Mucosa of stomach (tissue), 1 donor: ENCODE data around the gene MALT1.

Experiments used
- H3K27me3 ChIP-seq: one replicate; pipeline ENCODE4 v1.7.0; 2013; ENCODE audit warnings: mild to moderate bottlenecking, low read length; ENCODE audit not compliant: control insufficient read depth, insufficient read depth
- H3K36me3 ChIP-seq: one replicate; pipeline ENCODE4 v1.7.0; 2013; ENCODE audit warnings: low read length; ENCODE audit not compliant: control insufficient read depth, insufficient read depth
- H3K4me1 ChIP-seq: one replicate; pipeline ENCODE4 v1.7.0; 2013; ENCODE audit warnings: mild to moderate bottlenecking, low read length; ENCODE audit not compliant: control insufficient read depth, insufficient read depth
- H3K4me3 ChIP-seq: one replicate; pipeline ENCODE4 v1.7.0; 2013; ENCODE audit warnings: low read length
- H3K9ac ChIP-seq: one replicate; pipeline ENCODE4 v1.7.0; 2013; ENCODE audit warnings: mild to moderate bottlenecking, low read length, moderate library complexity
- H3K9me3 ChIP-seq: one replicate; pipeline ENCODE4 v1.7.0; 2013; ENCODE audit warnings: mild to moderate bottlenecking, low read length, moderate library complexity; ENCODE audit not compliant: control insufficient read depth
- donor health status: Pancreatic carcinoma.

The MALT1 gene

DNA sequence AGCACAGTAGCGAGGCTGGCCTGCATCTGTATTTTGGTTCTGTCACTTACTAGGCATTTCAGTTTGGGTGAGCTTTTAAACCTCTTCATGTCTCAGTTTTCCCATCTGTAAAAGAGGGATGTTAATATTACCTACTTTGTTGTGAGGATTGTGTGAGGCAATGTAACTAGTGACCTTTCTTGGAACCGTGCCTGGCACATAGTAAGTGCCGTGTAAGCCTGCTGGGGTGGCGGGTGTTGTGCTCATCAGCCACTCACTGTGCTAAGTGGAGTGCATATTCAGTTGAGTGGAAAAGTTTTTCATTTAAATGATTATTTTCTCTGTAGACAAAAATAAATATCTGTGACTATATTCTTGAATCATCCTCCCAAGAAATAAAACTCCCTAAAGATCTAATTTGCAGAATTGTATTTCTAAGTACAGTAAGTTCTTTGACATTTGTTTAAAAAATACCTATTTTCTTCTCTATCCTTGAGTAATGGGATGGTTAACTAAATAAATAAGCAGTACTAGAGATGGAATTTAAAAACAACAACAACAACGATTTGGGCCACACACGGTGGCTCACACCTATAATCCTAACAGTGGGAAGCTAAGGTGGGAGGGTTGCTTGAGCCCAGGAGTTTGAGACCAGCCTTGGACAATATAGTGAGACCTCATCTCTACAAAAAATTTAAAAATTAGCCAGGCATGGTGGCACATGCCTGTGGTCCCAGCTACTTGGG is 56.7 kb downstream of the MALT1 start:
- Histone ChIP-seq H3K9ac (no peak overlapping the region), H3K27me3 (no peaks in the 10 kb centered on the region), H3K9me3 (no peaks in the 10 kb centered on the region), H3K4me1 (no peaks in the 10 kb centered on the region), H3K36me3 (no peaks in the 10 kb centered on the region), H3K4me3 (no peak overlapping the region)

DNA sequence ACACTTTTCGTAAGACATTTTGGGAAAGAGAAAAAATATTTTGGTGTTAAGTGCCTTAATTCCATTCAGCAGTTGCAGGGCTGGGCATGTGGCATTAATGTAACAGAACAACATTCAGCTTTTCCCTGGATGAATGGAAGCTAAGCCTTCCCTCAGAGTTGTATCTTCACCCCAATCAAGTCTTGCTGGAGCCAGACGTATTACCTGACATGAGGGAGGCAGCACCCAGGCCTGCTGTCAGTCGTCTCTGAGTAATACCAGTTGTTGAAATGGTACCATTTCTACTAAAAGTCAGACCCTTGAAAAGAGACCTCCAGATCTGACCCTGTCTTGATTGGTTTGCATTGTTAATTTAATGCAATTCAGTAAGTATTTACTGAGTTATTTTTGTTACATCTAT is 57.5 kb downstream of the MALT1 start:
- H3K4me1 ChIP-seq, result no peaks in the 10 kb centered on the region
- no peaks in the 10 kb centered on the region for H3K27me3 ChIP-seq
- no peaks in the 10 kb centered on the region for H3K36me3 ChIP-seq
- H3K9me3 ChIP-seq, result no peaks in the 10 kb centered on the region
- H3K9ac ChIP-seq, result no peak overlapping the region
- no peak overlapping the region for H3K4me3 ChIP-seq

DNA sequence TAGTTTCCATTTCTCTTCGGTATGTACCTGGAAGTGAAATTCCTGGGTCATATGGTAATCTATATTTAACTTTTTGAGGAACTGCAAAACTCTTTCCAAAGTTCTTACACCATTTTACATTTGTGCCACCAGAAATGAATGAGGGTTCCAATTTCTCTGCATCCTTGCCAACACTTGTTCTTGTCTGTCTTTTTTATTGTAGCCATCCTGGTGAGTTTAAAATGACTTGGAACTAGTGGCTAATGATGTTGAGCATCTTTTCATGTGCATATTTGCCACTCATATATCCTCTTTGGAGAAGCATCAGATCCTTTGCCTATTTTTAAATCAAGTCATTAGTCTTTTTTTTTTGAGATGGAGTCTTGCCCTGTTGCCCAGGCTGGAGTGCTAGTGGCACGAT is 59.4 kb downstream of the MALT1 start:
- Histone ChIP-seq H3K4me1 (no peaks in the 10 kb centered on the region), H3K36me3 (no peaks in the 10 kb centered on the region), H3K9ac (no peak overlapping the region), H3K4me3 (no peak overlapping the region), H3K9me3 (no peaks in the 10 kb centered on the region), H3K27me3 (no peaks in the 10 kb centered on the region)

DNA sequence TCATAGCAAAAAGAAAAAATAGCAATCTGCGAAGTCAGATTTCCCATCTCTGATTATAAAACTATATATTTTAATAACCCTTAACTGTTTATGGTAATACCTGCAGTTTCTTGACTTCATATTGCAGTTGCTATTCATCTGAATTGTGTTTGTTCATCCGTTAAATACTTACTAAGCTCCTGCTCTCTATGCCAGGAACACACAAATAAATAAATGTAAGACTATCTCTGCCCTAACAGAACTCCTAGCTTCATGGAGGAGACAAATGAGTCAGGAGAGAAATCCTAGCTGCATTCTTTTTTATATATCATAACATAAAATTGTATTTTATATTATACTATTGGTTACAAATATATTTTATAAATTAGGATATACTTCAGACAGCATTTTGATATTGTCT is 61.2 kb downstream of the MALT1 start:
- H3K27me3 ChIP-seq, result no peaks in the 10 kb centered on the region
- no peaks in the 10 kb centered on the region for H3K36me3 ChIP-seq
- no peaks in the 10 kb centered on the region for H3K9me3 ChIP-seq
- H3K4me1 ChIP-seq, result no peaks in the 10 kb centered on the region
- no peak overlapping the region for H3K4me3 ChIP-seq
- H3K9ac ChIP-seq, result no peak overlapping the region

DNA sequence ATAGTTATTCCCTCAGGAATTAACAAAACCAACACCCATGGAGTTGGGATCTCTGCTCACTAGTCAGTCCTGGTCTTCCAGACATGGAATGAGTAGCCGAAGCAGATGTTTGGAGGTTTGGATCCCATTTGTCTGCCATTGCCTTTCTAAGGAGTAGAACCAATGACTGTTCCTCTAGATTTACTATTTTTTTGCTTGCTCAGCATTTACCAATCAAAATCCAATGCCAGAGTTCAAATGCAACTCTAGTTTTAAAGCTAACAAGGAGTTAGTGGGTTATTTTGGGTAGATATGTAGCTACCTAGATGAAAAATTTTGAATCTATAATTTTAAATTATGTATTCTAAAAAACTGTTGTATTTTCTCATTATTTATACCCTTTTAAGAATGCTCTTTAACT is 62.6 kb downstream of the MALT1 start:
- Histone ChIP-seq H3K36me3 (no peaks in the 10 kb centered on the region), H3K9ac (no peak overlapping the region), H3K9me3 (no peaks in the 10 kb centered on the region), H3K4me1 (no peaks in the 10 kb centered on the region), H3K27me3 (no peaks in the 10 kb centered on the region), H3K4me3 (no peak overlapping the region)

DNA sequence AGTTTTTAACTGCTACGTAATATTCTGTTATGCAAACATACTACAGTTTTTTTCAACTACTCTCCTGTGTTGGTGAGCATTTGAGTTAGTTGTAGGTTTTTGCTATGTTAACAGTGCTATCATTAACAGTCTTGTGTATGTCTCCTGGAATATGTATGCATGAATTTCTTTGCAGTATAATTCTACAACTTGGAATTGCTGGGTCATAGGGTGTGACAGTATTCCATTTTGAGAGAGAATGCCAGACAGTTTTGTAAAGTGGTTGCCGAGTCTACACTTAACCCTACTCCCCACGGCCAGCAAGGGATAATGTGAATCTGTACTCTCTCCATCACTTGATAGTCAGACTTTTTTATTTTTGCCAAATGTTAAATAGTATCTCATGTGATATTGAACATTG is 67.1 kb downstream of the MALT1 start:
- Histone ChIP-seq H3K9me3 (no peaks in the 10 kb centered on the region), H3K4me1 (no peaks in the 10 kb centered on the region), H3K9ac (no peak overlapping the region), H3K4me3 (no peak overlapping the region), H3K36me3 (no peaks in the 10 kb centered on the region), H3K27me3 (no peaks in the 10 kb centered on the region)

DNA sequence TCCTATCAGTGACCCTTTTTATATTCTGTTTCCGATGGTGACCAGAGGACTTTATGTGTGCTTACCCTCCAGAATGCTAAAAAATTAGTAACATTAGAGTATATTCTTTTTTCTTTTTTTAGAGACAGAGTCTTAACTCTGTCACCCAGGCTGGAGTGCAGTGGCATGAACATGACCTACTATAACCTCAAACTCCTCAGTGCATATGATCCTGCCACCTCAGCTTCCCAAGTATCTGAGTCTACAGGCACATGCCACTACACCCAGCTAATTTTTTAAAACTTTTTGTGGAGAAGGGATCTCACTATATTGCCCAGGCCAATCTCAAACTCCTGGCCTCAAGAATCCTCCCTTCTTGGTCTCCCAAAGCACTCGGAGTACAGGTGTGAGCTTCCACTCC is 74.6 kb downstream of the MALT1 start:
- H3K36me3 ChIP-seq, result no peaks in the 10 kb centered on the region
- H3K4me3 ChIP-seq, result no peak overlapping the region
- H3K9ac ChIP-seq, result no peak overlapping the region
- no peaks in the 10 kb centered on the region for H3K27me3 ChIP-seq
- no peaks in the 10 kb centered on the region for H3K4me1 ChIP-seq
- no peaks in the 10 kb centered on the region for H3K9me3 ChIP-seq

DNA sequence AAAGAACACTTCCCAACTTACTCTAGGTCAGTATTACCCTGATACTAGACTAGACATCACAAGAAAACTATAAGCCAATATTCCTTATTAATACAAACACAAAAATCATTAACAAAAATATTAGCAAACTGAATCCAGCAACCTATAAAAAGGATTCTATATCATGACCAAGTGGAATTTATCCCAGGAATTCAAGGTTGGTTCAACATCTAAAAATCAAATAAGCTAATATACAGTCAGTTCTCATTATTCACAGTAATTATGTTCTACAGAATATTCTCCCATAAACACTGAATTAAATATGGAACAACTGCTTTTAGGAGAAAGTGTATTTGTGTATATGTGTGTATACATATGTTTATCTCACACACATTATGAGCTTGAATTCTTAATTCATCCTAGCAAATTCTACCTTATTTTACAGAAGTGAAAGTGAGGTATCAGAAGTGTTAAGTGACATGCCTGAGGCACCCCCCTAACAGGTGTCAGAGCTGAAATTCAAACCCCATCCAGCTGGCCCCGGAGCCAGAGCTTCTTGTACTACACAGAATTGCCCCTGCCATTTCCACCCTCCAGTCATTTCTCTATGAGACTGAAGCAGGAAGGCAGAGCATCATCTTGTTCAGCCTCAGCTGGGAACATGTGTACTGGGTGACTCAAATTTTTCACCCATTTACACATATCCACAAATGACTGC is 77.8 kb downstream of the MALT1 start:
- H3K4me1 ChIP-seq, result no peaks in the 10 kb centered on the region
- H3K9me3 ChIP-seq, result no peaks in the 10 kb centered on the region
- H3K4me3 ChIP-seq, result no peak overlapping the region
- H3K27me3 ChIP-seq, result no peaks in the 10 kb centered on the region
- H3K36me3 ChIP-seq, result no peaks in the 10 kb centered on the region
- no peak overlapping the region for H3K9ac ChIP-seq

DNA sequence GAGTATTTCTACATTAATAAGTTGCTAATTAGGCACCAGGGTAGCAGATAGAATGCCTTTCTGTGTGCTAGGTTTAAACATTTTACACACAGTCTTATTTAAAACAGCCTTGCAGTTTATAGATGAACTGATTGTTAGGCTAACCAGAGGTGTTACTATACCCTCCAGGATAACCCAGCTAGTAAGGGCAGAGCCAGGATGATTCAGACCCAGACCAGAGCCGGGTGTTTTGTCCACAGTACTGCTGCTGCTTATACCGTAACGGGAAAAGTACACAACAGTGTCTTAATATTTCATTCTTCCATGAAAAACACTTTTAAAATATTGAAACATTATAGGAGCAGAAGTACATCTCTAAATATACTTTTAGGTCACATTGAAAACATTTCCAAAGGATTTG is 82.7 kb downstream of the MALT1 start:
- Histone ChIP-seq H3K4me1 (no peaks in the 10 kb centered on the region), H3K36me3 (no peaks in the 10 kb centered on the region), H3K27me3 (peaks cover 7% of the 10 kb centered on the region), H3K9ac (no peak overlapping the region), H3K9me3 (no peaks in the 10 kb centered on the region), H3K4me3 (no peak overlapping the region)

DNA sequence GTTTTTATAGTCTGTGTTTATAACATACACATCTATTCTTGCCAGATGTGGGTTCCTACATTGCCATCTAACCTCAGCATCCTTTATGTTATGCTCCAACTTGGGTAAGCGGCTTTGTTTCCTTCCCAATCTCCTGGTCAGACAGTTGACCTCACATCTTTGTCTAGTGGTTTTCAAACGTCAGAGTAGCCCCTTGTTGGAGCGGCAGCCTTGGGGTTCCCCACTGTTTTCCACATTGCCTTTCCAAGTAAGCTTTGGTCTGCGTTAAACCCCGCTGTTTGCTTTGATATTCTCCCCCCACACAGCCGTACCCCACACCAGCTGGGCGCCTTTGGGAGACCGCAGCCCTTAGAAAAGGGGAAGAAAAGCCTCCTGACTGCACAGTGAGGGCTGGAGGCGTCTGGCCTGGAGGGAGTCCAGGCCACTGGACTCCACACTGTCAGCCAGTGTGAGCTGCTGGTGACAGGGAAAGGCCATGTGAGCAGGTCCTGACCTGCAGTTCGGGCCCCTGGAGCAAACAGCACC is 83.3 kb downstream of the MALT1 start:
- Histone ChIP-seq H3K4me3 (no peak overlapping the region), H3K9ac (no peak overlapping the region), H3K36me3 (no peaks in the 10 kb centered on the region), H3K4me1 (no peaks in the 10 kb centered on the region), H3K27me3 (peaks cover 7% of the 10 kb centered on the region), H3K9me3 (no peaks in the 10 kb centered on the region)

DNA sequence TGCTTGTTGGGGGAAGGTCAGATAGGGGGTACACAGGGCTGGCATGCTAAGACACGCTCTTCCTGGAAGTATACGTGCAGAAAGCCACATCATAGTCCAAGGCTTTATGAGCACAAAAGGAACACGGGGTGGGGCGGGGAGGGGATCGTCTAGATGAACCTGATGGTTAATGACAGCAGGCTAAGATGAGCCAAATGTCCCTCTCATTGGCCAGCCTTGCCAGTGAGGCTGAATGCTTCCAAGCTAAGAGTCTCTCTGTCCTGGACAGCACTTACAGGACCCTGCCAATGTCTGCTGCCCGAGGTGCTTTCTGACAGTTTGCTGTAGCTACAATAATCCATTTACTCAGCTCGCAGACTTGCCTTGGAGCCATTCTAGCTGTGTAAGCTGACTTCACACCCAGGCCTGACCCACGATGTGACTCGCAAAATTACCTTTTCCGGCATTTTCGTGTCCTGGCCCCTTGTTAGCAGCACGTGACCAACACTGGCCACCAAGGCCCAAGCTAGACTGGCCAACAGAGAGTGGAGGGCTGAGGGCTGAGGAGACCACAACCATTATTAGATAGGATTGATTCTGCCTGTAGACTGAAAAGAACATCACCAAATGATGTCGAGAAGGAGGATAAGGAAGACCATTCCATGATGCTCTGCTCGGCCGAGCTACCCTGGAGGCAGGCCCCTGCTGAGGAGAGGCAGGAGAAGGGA is 84.2 kb downstream of the MALT1 start:
- Histone ChIP-seq H3K9me3 (no peaks in the 10 kb centered on the region), H3K36me3 (no peaks in the 10 kb centered on the region), H3K27me3 (peaks cover 7% of the 10 kb centered on the region), H3K4me3 (no peak overlapping the region), H3K4me1 (no peaks in the 10 kb centered on the region), H3K9ac (no peak overlapping the region)

DNA sequence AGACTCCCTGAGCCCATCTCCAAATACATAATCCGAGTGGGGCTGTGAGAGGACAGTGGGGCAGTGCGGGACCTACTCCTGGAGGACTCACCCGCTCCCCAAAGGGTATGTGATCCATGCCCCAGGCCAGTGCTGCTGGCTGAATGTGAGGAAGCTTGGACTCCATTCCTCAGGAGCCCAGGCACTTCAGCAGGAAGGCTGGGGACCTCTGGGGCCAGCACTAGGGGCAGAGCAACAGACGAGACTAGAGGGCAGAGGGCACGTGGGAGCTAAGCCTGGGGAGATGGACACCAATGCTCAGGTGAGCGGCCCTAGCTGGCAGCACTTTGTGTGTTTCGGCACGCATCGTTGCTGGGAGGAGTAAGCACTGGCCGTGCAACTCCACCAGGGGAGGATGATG is 84.9 kb downstream of the MALT1 start:
- H3K27me3 ChIP-seq, result peaks cover 7% of the 10 kb centered on the region
- H3K9ac ChIP-seq, result no peak overlapping the region
- no peaks in the 10 kb centered on the region for H3K9me3 ChIP-seq
- H3K36me3 ChIP-seq, result no peaks in the 10 kb centered on the region
- H3K4me1 ChIP-seq, result no peaks in the 10 kb centered on the region
- no peak overlapping the region for H3K4me3 ChIP-seq
